ENCODE results near the gene ATF3. TPM values are rescaled to one million over a fixed set of nuclear protein-coding genes. Genes with fewer than 3 reads are reported as not detected.

ATF3 gene
- total RNA-seq, 1 experiment from 2014 or later, result 335 TPM

DNA sequence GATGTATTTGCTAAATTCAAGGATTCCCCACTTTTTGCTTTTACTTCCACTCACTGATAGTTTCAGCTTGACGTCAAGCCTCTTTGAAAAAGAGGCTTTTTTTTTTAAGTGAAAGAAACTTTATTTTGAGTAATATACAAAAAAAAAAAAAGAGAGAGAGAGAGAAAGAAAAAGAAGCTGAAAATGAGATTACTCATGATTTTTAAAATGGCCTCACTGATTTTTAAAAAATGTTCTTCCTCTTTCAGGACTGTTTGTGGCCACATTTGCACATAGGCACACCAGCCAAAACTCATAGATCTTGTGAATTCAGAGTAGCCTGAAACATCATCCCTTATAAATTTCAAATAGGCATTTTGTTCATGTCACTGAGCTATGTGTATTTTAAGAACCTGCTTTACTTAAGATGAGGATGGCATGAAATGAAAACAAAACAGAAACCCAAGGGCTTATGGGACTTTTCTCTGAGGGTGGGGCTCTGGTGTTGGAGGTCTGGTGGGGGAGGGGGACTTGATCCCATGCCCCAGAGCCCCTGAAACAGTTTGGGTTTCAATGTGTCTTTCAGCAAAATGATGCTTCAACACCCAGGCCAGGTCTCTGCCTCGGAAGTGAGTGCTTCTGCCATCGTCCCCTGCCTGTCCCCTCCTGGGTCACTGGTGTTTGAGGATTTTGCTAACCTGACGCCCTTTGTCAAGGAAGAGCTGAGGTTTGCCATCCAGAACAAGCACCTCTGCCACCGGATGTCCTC lies 6.1 kb downstream of the ATF3 start:
- no peak for ATAC-seq
- no peaks in the 10 kb centered on the region for H3K9me3 ChIP-seq (ENCODE audit: low read length)
- H3K27ac ChIP-seq (ENCODE audit: low read length), result no peak overlapping the region
- peaks cover 15% of the 10 kb centered on the region for H3K4me1 ChIP-seq (ENCODE audit: insufficient read depth, low read length)
- intact Hi-C loops (cut with micrococcal nuclease), result no loop called here
- TF ChIP-seq, protein P1, sequence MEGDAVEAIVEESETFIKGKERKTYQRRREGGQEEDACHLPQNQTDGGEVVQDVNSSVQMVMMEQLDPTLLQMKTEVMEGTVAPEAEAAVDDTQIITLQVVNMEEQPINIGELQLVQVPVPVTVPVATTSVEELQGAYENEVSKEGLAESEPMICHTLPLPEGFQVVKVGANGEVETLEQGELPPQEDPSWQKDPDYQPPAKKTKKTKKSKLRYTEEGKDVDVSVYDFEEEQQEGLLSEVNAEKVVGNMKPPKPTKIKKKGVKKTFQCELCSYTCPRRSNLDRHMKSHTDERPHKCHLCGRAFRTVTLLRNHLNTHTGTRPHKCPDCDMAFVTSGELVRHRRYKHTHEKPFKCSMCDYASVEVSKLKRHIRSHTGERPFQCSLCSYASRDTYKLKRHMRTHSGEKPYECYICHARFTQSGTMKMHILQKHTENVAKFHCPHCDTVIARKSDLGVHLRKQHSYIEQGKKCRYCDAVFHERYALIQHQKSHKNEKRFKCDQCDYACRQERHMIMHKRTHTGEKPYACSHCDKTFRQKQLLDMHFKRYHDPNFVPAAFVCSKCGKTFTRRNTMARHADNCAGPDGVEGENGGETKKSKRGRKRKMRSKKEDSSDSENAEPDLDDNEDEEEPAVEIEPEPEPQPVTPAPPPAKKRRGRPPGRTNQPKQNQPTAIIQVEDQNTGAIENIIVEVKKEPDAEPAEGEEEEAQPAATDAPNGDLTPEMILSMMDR (conservative IDR thresholded peaks at IDR 0.05; ENCODE audit: low read depth, low read length), result no peak
- TF ChIP-seq EZH2phosphoT487 (IDR thresholded peaks at IDR 0.05; ENCODE audit: borderline replicate concordance, low read length), result no peak
- TF ChIP-seq EZH2 (IDR thresholded peaks at IDR 0.05; ENCODE audit: low read length, unreplicated experiment), result no peak
- H3K4me3 ChIP-seq (ENCODE audit: low read length), result no peak overlapping the region
- ChIA-PET CTCF (interaction anchor here (0.6 kb wide), 1 partner anchor 18 kb away, joined by 3 read pairs; no protein-coding TSS in a partner anchor), POLR2A (ENCODE audit: unreplicated experiment) (interaction anchor here (1.0 kb wide), 1 partner anchor 131 kb away, joined by 7 read pairs; no protein-coding TSS in a partner anchor)
- peaks cover 33% of the 10 kb centered on the region for H3K79me2 ChIP-seq (ENCODE audit: low read length)
- H3K9me2 ChIP-seq (replicated peaks; ENCODE audit: low read length), result no peaks in the 10 kb centered on the region
- H3K4me2 ChIP-seq (ENCODE audit: low read length), result no peak overlapping the region
- DNase-seq, result no peak
- no TSS peak for BruUV-seq (replicated peaks)
- no peaks in the 10 kb centered on the region for H3F3A ChIP-seq (ENCODE audit: low read length, unreplicated experiment)
- peaks cover 50% of the 10 kb centered on the region for H3K36me3 ChIP-seq (ENCODE audit: low read depth, low read length)
- peaks cover 84% of the 10 kb centered on the region for H4K20me1 ChIP-seq (ENCODE audit: low read length)
- no peak overlapping the region for H3K9ac ChIP-seq (ENCODE audit: low read length)
- H2AFZ ChIP-seq (ENCODE audit: low read length), result no peak overlapping the region
- no peaks in the 10 kb centered on the region for H3K27me3 ChIP-seq (ENCODE audit: low read length)

GRCh38 chr1:212615201-212615470 lies 6.6 kb downstream of the ATF3 start:
- Histone ChIP-seq H3K27ac (ENCODE audit: low read length) (no peak overlapping the region), H4K20me1 (ENCODE audit: low read length) (peaks cover 82% of the 10 kb centered on the region), H3K4me1 (ENCODE audit: insufficient read depth, low read length) (peaks cover 10% of the 10 kb centered on the region), H3K4me3 (ENCODE audit: low read length) (no peak overlapping the region), H3K4me2 (ENCODE audit: low read length) (no peak overlapping the region), H3K36me3 (ENCODE audit: low read depth, low read length) (peaks cover 54% of the 10 kb centered on the region), H3K9me2 (replicated peaks; ENCODE audit: low read length) (no peaks in the 10 kb centered on the region), H3K79me2 (ENCODE audit: low read length) (peaks cover 28% of the 10 kb centered on the region), H3F3A (ENCODE audit: low read length, unreplicated experiment) (no peaks in the 10 kb centered on the region), H3K9ac (ENCODE audit: low read length) (no peak overlapping the region), H2AFZ (ENCODE audit: low read length) (no peak overlapping the region), H3K9me3 (ENCODE audit: low read length) (no peaks in the 10 kb centered on the region), H3K27me3 (ENCODE audit: low read length) (no peaks in the 10 kb centered on the region)
- CTCF ChIA-PET, result no interaction called here
- TF ChIP-seq, protein P1 (conservative IDR thresholded peaks at IDR 0.05; ENCODE audit: low read depth, low read length), result no peak
- TF ChIP-seq EZH2 (IDR thresholded peaks at IDR 0.05; ENCODE audit: low read length, unreplicated experiment) (no peak), EZH2phosphoT487 (IDR thresholded peaks at IDR 0.05; ENCODE audit: borderline replicate concordance, low read length) (no peak)
- no peak for ATAC-seq
- intact Hi-C loops (cut with micrococcal nuclease), result no loop called here
- BruUV-seq (replicated peaks), result no TSS peak
- DNase-seq, result no peak
- POLR2A ChIA-PET (ENCODE audit: unreplicated experiment), result no interaction called here

Data from PC-3 (cell line).